Stimulated activated CD4-positive, alpha-beta T cell treated with anti-CD3 and anti-CD28 coated beads, Interleukin-15, amount 100 ng/mL, for 48 hours (primary cell): ENCODE results near the gene GFRA1.

Experiments used
- DNase-seq, 2 donors: peaks; one replicate each; pipeline ENCODE4 v3.0.0-alpha.2; 2020; ENCODE audit warnings: low read depth in 2 of 2

The GFRA1 gene

DNA sequence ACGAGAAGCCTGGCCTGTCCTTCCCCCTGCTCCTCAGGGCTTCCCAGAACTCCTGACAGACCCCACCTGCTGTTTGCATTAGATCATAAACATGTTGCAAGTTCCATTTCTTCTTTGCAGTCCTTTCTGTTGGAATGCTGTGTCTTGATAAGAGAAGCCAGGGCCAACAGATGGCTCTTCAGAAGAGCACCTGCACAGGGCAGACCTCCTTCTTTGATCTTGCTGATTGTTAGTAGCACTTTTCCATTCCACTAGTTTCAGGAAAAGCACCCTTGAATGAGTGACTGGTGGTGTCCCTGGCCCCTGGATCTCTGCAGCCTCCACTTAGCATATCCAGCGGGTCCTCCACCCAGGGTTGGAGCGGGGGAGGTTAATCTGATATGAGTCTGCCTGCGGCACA lies 243.2 kb downstream of the GFRA1 start:
- no peak for DNase-seq

DNA sequence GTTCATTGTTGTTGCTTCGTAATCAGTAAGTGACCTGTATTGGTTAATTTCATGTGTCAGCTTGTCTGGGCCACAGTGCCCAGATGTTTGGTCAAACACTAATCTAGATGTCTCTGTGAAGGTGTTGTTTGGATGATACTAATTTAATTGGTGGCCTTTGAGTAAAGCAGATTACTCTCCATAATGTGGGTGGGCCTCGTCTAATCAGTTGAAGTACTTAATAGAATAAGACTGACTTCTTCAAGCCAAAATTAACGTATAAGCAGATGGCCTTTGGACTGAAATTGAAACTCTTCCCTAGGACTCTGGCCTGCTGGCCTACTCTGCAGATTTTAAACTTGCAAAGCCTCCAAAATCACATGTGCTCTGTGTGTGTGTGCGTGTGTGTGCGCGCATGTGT lies 245.7 kb downstream of the GFRA1 start:
- DNase-seq = no peak

DNA sequence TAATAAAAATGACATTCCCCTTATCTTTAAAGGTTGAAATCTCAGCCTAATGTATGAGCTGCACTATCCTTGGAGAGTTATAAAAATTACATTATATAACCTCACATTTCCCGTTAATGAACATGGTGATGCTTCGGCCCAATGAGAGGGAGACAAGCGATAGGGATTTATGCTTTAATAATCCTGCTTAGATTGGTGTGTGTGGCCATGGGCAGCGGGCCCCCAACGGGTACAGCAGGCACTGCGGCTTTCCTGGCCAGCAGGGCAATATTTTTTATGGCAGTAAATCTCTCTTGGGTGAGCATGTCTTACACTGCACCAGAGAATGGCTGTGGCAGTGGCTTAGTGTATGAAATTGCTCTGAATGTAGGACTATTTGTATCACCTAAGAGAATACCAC lies 246.3 kb downstream of the GFRA1 start:
- DNase-seq = no peak

DNA sequence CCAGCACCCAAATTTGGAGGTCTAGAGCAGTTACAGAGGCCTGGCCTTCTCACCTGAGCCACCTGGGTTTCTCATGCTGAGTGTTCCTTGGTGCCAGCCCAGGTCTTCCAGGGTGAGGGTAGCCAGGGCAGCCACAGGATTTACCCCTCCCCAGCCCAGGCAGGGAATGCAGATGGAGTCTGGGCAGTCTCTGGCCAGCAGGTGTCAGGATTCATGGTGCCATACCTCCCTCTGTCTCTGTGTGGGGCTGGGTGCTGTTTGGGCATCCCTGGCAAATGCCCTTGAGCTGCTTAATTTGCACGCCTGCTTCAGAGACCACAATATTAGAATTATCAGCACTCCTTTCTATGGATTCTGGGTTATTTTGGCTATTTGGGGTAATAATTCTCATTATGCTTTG lies 246.7 kb downstream of the GFRA1 start:
- DNase-seq = no peak

DNA sequence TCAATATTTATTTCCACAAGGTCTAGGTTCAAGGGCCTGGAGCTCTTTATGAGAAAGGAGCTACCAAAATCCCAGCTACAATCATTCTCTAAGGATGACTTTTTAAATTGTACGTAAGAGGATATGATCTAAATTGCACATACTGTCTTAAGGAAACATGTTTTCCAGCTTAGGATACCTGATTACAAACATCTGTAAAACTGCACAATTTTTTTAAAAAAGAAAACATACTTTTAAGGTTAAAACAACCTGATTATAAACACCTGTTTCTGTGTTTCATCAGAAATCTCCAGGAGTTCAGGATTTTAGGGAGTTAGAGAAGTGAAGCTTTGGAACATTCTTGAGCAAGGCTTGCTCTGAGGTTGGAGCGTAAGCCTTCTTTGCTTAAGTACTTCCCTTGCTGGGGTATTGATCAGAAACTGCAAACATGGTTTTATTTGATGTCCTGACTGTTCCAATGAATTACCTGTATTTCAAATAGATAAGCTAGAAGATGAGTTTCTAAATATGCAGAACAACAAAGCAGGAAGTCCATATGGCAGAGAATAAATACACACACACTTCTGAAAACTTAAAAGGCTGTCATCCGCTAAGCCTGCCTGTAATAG lies 248.6 kb downstream of the GFRA1 start:
- DNase-seq = no peak

DNA sequence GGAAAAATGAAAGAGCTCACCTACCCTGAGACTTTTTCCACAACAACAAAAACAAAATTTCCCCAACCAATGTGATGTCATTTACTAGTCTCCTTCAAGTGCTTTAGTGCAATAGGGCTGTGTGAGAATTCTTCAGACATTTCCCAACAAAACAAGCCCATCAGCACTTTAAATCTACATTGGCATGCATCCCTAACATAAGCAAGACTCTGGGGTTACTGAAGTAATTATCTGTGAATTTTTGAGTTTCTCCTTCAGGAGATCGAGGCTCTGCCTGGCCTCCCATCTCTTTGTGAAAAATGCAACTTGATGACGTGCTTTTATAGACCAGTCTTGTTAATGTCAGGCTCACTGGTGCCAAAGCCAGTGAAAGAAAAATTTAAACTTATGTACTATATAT lies 255.6 kb downstream of the GFRA1 start:
- no peak for DNase-seq

DNA sequence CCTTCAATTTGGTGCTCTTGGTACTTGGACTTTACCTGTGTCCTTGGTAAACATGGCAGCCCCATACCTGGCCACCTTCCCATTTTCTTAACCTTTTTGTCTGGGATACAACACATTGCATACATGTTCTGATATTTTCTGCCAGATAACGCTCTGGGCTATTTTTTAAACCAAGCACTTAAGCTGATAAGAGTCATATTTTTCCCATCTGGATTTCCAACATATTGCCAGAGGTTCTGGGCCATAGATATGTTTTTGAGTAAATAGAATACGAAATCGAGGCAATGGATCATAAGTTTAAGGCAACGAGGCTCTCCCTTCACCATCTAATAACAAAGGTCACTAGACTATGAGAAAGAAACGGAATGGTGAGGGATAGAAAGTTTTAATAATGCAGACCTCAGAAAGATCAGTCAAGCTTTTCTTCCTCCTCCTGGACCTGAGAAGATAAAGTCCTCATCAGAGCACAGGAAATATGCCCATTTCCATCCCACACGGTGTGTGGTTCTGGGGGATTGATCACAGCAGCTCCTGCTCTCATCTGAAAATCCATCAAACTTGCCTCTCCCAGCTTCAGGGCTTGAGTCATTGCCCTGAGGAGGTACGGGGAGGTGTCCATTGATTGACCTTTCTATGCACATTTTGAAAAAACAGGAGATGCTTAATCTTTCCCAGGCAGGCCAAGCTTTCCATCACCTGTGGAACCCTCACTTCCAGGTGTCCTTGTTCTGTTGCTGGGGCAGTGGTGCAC lies 257.2 kb downstream of the GFRA1 start:
- no peak for DNase-seq

DNA sequence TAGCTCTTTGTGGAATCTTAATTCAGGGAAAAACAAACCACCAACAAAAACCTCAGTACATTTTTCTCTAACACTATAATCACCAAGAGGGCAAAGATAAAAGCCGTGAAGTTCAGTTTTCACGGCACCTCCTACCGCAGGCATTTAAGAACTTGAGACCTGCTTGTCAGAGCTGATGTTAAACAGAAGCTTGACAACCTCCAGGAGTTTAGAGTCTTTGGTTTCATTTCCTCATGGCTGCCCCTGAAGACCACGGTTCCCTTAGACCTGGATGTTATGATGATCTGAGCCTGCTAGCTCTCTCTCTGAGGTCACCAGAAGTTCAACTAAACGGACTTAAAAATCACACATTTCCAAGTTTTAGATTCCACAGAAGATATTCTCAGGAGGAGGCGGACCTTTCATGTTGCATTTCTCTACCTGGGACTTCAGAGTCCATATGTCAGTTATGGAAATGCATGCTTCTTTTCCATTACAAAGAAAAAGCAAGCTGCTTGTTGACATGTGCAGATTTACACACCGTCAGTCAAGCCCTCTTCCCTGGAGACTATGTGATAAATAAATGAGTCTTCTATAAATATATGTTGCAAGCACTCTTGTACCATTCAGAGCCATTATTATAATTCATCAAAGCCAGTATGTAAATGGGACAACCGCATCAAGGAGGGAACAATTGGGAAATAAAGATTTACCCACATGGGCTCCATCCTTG lies 258.0 kb downstream of the GFRA1 start:
- DNase-seq = no peak

DNA sequence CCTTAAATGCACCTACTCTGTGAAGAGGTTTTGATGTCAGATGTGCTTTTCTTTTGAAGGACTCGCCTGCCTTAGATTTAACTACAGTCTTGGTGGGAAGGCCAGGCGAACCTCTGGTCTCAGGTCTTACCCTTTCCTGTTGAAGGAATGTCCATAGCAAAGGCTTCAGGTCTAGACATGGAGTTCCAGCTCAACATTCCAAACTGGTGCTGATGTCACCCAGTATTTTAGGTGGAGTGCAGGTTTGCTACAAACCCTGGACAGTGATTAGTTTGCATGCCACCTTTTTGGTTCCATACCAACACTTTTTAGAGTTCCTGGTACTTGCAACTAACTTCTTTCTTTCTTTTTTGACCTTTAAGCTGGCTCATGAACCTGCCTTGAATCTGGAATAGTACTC lies 258.7 kb downstream of the GFRA1 start:
- DNase-seq = no peak

DNA sequence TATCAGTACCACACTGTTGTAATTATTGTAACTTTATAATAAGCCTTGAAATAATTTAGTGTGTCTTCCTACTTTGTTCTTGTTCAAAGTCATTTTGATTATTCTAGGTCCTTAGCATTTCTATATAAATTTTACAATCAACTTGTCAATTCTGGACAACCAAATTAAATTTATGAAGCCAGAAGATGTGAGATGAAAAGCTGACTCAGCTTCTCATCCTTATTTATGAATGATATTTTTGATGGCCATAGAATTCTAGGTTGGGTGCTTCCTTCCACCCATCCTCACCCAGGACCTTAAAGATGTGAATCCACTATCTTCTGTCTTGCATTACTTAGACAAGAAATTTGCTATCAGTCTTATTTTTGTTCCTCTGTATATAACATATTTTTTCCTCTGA lies 261.1 kb downstream of the GFRA1 start:
- no peak for DNase-seq

DNA sequence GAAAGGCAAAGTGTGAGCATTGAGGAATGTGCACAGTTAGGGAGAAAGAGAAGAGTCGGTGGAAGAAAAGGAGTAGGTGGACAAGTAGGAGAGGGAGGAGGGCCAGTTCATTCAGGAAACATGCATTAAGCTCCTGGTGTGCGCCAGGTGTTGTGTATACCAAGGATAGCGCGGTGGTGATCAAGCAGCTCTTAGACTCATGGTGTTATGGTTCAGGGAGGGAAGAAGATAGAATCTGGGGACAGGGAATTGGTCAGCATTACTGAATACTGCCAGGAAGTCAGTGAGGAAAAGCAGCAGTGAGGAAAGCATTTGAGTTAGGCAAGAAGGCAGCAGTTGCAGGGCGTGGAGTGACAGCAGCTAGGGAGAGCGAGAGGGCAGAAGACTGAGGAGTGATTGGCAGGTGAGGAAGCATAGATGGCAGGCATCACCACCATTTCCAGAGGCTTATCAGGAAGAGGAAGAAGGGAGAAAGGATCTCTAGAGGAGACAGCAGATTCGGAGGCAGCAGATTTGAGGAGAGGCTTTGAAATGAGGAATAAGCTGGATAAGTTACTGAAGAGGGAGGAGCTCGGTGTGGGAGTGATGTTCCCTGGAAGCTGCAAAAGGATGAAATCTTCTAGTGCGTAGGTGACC lies 265.6 kb downstream of the GFRA1 start:
- no peak for DNase-seq
